ENCODE results near the gene FAM107B.

GRCh38 chr10:14770927-14771326, 3.8 kb downstream of the FAM107B start:
- TF ChIP-seq CTCF (IDR thresholded peaks at IDR 0.05) = no peak
- no peak for TF ChIP-seq POLR2AphosphoS5 (IDR thresholded peaks at IDR 0.05)
- TF ChIP-seq POLR2A (IDR thresholded peaks at IDR 0.05) = no peak
